ENCODE data around the gene BEST1. TPM values are rescaled to one million over a fixed set of nuclear protein-coding genes. Genes with fewer than 3 reads are reported as not detected.
"Not testable (repeated sequence)": the region's sequence is repeated elsewhere in the genome, so short reads cannot be mapped to it uniquely, and the experiment has no call there.

Gene BEST1
- total RNA-seq, 1 experiment from 2014 or later: 0.22 TPM

- Histone ChIP-seq H3K36me3 (ENCODE audit: low read depth, low read length) (no peaks in the 10 kb centered on the region), H3K27ac (ENCODE audit: low read length) (no peak overlapping the region), H3K9me3 (ENCODE audit: low read length) (no peaks in the 10 kb centered on the region), H3K27me3 (ENCODE audit: low read length) (no peaks in the 10 kb centered on the region), H3F3A (ENCODE audit: low read length, unreplicated experiment) (no peaks in the 10 kb centered on the region), H3K9ac (ENCODE audit: low read length) (no peak overlapping the region), H3K4me1 (ENCODE audit: insufficient read depth, low read length) (peaks cover 5% of the 10 kb centered on the region; the same call in 1 of the 2 replicates), H3K9me2 (replicated peaks; ENCODE audit: low read length) (no peaks in the 10 kb centered on the region), H3K4me3 (ENCODE audit: low read length) (no peak overlapping the region), H2AFZ (ENCODE audit: low read length) (no peak overlapping the region), H4K20me1 (ENCODE audit: low read length) (no peaks in the 10 kb centered on the region), H3K79me2 (ENCODE audit: low read length) (no peaks in the 10 kb centered on the region), H3K4me2 (ENCODE audit: low read length) (no peak overlapping the region)
- no peak for DNase-seq
- ChIA-PET POLR2A (ENCODE audit: unreplicated experiment) (no interaction called here), CTCF (no interaction called here)
- BruUV-seq (replicated peaks): no TSS peak
- ATAC-seq: no peak
- no peak for TF ChIP-seq EZH2 (IDR thresholded peaks at IDR 0.05; ENCODE audit: low read length, unreplicated experiment)
- TF ChIP-seq EZH2phosphoT487 (IDR thresholded peaks at IDR 0.05; ENCODE audit: borderline replicate concordance, low read length): no peak
- TF ChIP-seq, protein P1, sequence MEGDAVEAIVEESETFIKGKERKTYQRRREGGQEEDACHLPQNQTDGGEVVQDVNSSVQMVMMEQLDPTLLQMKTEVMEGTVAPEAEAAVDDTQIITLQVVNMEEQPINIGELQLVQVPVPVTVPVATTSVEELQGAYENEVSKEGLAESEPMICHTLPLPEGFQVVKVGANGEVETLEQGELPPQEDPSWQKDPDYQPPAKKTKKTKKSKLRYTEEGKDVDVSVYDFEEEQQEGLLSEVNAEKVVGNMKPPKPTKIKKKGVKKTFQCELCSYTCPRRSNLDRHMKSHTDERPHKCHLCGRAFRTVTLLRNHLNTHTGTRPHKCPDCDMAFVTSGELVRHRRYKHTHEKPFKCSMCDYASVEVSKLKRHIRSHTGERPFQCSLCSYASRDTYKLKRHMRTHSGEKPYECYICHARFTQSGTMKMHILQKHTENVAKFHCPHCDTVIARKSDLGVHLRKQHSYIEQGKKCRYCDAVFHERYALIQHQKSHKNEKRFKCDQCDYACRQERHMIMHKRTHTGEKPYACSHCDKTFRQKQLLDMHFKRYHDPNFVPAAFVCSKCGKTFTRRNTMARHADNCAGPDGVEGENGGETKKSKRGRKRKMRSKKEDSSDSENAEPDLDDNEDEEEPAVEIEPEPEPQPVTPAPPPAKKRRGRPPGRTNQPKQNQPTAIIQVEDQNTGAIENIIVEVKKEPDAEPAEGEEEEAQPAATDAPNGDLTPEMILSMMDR (conservative IDR thresholded peaks at IDR 0.05; ENCODE audit: low read depth, low read length): no peak
- intact Hi-C loops (cut with micrococcal nuclease): no loop called here
Measured at GRCh38 chr11:61952882-61953281, 2.7 kb downstream of the BEST1 start.

- H3K9me2 ChIP-seq (replicated peaks; ENCODE audit: low read length); H3K4me2 ChIP-seq (ENCODE audit: low read length); CTCF ChIA-PET; H3K9ac ChIP-seq (ENCODE audit: low read length); ATAC-seq; H2AFZ ChIP-seq (ENCODE audit: low read length); POLR2A ChIA-PET (ENCODE audit: unreplicated experiment); H3K27ac ChIP-seq (ENCODE audit: low read length); H3K4me3 ChIP-seq (ENCODE audit: low read length); H3K27me3 ChIP-seq (ENCODE audit: low read length); BruUV-seq (replicated peaks); H3K36me3 ChIP-seq (ENCODE audit: low read depth, low read length); H3F3A ChIP-seq (ENCODE audit: low read length, unreplicated experiment); H3K79me2 ChIP-seq (ENCODE audit: low read length); H3K4me1 ChIP-seq (ENCODE audit: insufficient read depth, low read length); H3K9me3 ChIP-seq (ENCODE audit: low read length); DNase-seq; H4K20me1 ChIP-seq (ENCODE audit: low read length): not testable (repeated sequence)
- intact Hi-C loops (cut with micrococcal nuclease): loop anchor here (1.0 kb wide), 1 partner anchor 101 kb away; no protein-coding TSS in a partner anchor
Measured at GRCh38 chr11:61953632-61954031, 3.5 kb downstream of the BEST1 start.

DNA sequence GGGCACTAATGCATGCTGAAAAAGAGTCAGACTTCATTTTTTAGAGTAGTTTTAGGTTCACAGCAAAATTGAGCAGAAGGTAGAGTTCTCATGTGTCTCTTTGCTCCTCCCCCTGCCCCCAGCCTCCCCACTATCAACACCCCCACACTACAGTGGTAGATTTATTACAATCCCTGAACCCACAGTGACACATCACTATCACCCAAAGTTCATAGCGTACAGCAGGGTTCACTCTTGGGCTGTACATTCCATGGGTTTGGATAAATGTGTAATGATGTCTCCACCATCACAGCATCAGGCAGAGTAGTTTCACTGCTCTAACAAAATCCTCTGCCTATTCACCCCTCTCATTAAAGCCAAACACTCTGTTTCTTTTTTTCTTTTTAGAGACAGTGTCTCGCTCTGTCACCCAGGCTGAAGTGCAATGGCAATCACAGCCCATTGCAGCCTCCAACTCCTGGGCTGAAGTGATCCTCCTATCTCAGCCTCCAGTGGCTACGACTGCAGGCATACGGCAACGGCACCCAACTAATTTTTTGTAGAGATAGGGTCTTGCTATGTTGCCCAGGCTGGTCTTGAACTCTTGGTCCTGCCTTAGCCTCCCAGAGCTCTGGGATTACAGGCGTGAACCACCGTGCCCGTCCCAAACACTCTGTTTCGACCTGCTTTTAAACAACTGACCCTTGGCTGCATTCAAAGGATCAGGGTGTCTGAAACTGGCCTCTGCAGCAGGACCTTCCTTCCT, 4.1 kb downstream of the BEST1 start:
- DNase-seq (no peak), ATAC-seq (peak; percentile 16; the same call in 1 of the 2 replicates)
- intact Hi-C loops (cut with micrococcal nuclease): loop anchor here (1.0 kb wide), 1 partner anchor 100 kb away; no protein-coding TSS in a partner anchor
- Histone ChIP-seq H3K4me1 (ENCODE audit: insufficient read depth, low read length) (peaks cover 7% of the 10 kb centered on the region), H3K4me2 (ENCODE audit: low read length) (no peak overlapping the region), H3K9ac (ENCODE audit: low read length) (no peak overlapping the region), H3K4me3 (ENCODE audit: low read length) (no peak overlapping the region), H3K79me2 (ENCODE audit: low read length) (no peaks in the 10 kb centered on the region), H2AFZ (ENCODE audit: low read length) (no peak overlapping the region), H3K9me3 (ENCODE audit: low read length) (no peaks in the 10 kb centered on the region), H3K36me3 (ENCODE audit: low read depth, low read length) (no peaks in the 10 kb centered on the region), H4K20me1 (ENCODE audit: low read length) (no peaks in the 10 kb centered on the region), H3F3A (ENCODE audit: low read length, unreplicated experiment) (no peaks in the 10 kb centered on the region), H3K9me2 (replicated peaks; ENCODE audit: low read length) (no peaks in the 10 kb centered on the region), H3K27me3 (ENCODE audit: low read length) (no peaks in the 10 kb centered on the region), H3K27ac (ENCODE audit: low read length) (no peak overlapping the region)
- POLR2A ChIA-PET (ENCODE audit: unreplicated experiment): no interaction called here
- CTCF ChIA-PET: no interaction called here
- BruUV-seq (replicated peaks): no TSS peak
- TF ChIP-seq, protein P1 (conservative IDR thresholded peaks at IDR 0.05; ENCODE audit: low read depth, low read length): no peak

Data from PC-3 (cell line).